Rectal smooth muscle tissue (tissue), 1 donor: Measurements from ENCODE around the gene ZMIZ1.
A peak's percentile ranks its signal among the peaks of the same experiment; 100 is the strongest.

Experiments
- H3K27ac ChIP-seq: one replicate; pipeline ENCODE4 v1.7.0; 2013; ENCODE audit warnings: low read depth, low read length, inconsistent platforms
- H3K27me3 ChIP-seq: one replicate; pipeline ENCODE4 v1.7.0; 2013; ENCODE audit warnings: low read length; ENCODE audit not compliant: control insufficient read depth, insufficient read depth
- H3K36me3 ChIP-seq: one replicate; pipeline ENCODE4 v1.7.0; 2013; ENCODE audit warnings: low read length; ENCODE audit not compliant: control insufficient read depth, insufficient read depth
- H3K4me1 ChIP-seq: one replicate; pipeline ENCODE4 v1.7.0; 2013; ENCODE audit warnings: low read length; ENCODE audit not compliant: control insufficient read depth, insufficient read depth
- H3K4me3 ChIP-seq: one replicate; pipeline ENCODE4 v1.7.0; 2013; ENCODE audit warnings: low read length
- H3K9ac ChIP-seq: one replicate; pipeline ENCODE4 v1.7.0; 2013; ENCODE audit warnings: low read length

Gene ZMIZ1

DNA sequence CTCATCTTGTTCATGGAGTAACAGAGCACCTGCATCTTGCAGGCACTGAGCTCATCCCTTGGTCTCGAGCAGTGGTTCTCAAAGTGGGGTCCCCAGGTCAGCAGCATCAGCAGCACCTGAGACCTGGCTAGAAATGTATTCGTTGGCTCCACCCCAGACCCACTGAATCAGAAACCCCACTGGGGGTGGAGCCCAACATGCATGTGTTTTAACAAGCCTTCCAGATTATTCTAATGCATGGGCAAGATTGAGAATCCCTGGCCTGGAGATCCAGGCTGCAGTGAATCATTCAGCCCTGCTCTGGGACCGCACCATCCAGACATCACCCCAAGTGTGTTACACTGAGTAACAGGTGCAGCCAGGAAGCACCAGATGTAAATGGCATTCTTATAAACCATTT lies 193.4 kb downstream of the ZMIZ1 start:
- Histone ChIP-seq H3K27ac (peak overlapping the region; percentile 84), H3K36me3 (no peaks in the 10 kb centered on the region), H3K4me3 (no peak overlapping the region), H3K27me3 (no peaks in the 10 kb centered on the region), H3K4me1 (peaks cover 37% of the 10 kb centered on the region), H3K9ac (no peak overlapping the region)

DNA sequence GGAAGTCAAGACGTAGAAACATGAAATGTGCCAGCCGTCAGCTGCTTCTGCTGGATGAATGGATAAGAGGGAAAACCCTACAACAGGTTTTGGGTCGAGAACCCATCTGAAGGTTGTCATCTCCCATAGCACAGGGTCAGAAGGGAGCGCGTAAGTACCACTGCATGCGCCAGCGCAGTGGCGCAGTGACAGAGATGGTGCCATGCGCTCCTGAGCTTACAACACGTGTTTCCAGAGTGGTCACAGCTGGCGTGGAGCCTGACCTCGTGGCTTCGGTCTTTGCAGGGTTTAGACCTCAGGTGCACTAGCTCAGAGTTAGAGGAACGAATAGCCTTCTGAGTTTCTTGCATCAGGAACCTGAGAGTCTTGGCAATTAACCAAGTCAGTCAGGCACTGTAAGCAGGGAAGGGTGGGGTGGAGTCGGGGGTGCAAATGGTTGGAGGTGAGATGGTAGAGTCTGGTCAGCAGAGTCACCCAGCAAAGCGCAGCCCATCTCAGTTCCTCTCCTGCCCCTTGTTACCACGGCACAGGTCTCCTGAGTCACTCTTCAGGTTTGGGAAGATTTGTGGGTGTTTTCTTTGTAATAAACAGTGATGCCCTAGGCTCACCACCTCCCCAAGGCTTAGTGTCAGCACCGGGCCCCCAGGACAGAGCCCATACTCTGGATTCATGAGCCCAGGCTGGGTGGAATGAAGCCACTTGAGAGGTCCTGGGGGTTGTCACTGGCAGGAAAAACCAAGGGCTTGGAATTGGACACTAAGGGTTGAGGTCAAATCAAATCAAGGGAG lies 194.4 kb downstream of the ZMIZ1 start:
- Histone ChIP-seq H3K36me3 (no peaks in the 10 kb centered on the region), H3K27me3 (no peaks in the 10 kb centered on the region), H3K4me1 (peaks cover 45% of the 10 kb centered on the region), H3K9ac (no peak overlapping the region), H3K4me3 (no peak overlapping the region), H3K27ac (peak overlapping the region; percentile 28)

DNA sequence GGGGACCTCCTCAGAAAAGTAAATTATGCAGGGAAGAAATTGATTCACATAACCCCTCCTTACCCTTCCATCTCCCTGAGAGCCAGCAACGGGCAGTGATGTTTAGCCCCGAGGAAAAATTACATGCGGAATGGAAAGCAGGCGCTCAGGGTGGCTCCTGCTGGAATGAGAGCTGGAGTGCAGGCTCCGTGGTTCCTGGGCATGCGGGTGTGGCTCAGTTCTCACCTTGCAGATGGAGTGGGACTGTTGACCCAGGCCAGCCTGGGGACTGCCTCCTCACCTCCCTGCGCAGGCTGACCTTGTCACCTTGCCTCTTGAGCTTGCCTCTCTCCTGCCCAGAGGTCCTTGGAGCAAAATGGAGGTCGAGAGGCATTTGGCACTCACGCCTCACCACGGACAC lies 195.2 kb downstream of the ZMIZ1 start:
- Histone ChIP-seq H3K36me3 (no peaks in the 10 kb centered on the region), H3K9ac (no peak overlapping the region), H3K4me3 (no peak overlapping the region), H3K27me3 (no peaks in the 10 kb centered on the region), H3K4me1 (peaks cover 50% of the 10 kb centered on the region), H3K27ac (no peak overlapping the region)

DNA sequence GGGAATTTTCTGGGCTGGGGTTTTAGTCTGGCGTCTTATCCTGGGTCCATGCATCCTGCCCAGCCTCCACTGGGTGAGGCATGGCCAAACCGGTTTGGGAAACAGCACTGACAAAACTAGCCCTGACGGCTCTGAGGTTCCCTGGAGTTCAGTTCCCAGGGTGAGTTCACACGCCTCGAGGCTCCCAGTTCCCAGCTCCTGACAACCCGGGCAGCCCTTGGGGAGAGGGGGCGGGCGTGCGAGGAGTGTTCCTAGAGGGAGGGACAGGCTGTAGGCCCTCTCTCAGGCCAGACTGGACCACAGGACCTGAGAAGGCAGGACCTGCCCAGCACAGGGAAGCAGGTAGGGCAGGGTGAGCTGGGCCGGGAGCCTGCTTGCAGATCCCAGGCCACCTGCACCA lies 196.2 kb downstream of the ZMIZ1 start:
- Histone ChIP-seq H3K27ac (no peak overlapping the region), H3K36me3 (no peaks in the 10 kb centered on the region), H3K27me3 (no peaks in the 10 kb centered on the region), H3K9ac (no peak overlapping the region), H3K4me3 (no peak overlapping the region), H3K4me1 (peaks cover 51% of the 10 kb centered on the region)

DNA sequence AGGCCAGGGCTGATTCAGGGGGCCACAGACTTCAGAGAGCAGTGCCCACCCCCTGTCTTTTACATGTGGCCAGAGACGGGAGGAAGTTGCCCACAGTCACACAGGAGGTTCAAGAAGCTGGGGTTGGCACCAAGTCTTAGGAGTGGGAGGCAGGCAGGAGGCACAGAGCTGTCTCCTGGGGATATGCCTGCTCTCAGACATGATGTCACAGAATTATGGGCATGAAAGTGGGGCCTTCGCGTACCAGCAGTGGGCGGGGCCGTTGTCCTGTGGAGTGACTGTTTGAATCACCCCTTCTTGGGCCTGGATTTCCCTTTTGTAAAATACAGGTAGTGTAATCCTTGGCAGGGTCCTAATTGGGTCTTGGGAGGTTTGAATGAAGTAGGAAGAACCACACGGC lies 197.3 kb downstream of the ZMIZ1 start:
- Histone ChIP-seq H3K27me3 (no peaks in the 10 kb centered on the region), H3K4me1 (peaks cover 47% of the 10 kb centered on the region), H3K27ac (peak overlapping the region; percentile 65), H3K36me3 (no peaks in the 10 kb centered on the region), H3K4me3 (no peak overlapping the region), H3K9ac (no peak overlapping the region)

DNA sequence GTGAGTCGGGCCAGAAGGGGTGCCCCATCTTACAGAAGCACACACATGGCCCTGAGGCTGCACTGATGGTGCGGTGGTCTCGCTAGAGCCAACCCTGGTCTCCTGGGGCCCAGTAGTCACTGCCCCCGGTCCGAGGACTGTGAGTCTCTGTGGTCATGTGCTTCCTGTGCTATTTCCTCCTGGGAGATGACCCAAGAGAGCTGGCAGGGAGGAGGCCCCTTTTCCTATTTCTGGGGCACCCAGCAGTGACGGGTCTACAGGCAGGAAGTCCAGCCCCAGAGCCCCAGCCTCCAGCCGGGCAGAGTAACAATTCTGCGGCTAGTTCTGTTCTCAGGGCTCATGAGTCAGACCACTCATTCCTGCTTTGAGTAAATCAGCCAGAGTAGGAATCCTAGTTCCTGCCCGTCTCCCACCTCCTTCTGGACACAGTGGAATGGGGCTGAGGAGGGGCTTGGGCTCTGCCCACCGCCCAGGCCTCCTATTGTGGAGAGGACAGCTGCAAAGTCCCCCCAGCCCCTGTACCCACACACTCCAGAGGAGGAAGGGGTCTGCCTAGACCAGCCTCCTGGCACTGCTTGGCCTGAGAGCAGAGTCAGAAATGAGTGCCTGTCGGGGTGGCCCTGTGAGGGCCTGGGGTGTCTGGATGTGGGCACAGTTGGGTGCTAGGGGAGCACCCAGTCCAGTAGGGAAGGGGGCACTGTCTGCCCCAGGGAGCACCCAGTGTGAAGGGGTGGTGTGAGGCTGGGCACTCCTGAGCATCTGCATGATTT lies 198.0 kb downstream of the ZMIZ1 start:
- Histone ChIP-seq H3K36me3 (no peaks in the 10 kb centered on the region), H3K27me3 (no peaks in the 10 kb centered on the region), H3K4me3 (no peak overlapping the region), H3K27ac (peak overlapping the region; percentile 65), H3K4me1 (peaks cover 44% of the 10 kb centered on the region), H3K9ac (no peak overlapping the region)

DNA sequence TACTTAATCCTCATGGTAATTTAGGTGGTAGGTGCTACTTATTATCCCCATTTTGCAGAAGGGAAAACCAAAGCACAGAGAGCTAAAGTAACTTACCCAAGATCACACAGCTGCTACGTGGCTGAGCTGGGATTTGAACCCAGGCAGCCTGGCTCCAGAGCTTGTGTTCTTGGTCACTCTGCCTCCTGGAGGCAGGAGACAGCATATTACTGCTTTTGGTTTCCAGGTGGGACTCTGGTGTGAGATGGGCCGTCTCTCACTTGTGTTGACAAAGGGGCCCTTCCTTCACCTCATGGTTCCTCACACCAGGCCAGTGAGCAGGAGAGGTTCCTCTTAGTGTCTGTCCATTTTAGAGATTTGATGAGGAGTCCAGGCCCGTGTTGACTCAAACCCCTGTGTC lies 198.7 kb downstream of the ZMIZ1 start:
- no peak overlapping the region for H3K4me3 ChIP-seq
- no peaks in the 10 kb centered on the region for H3K36me3 ChIP-seq
- H3K4me1 ChIP-seq, result peaks cover 42% of the 10 kb centered on the region
- no peaks in the 10 kb centered on the region for H3K27me3 ChIP-seq
- H3K9ac ChIP-seq, result no peak overlapping the region
- H3K27ac ChIP-seq, result peak overlapping the region; percentile 7

DNA sequence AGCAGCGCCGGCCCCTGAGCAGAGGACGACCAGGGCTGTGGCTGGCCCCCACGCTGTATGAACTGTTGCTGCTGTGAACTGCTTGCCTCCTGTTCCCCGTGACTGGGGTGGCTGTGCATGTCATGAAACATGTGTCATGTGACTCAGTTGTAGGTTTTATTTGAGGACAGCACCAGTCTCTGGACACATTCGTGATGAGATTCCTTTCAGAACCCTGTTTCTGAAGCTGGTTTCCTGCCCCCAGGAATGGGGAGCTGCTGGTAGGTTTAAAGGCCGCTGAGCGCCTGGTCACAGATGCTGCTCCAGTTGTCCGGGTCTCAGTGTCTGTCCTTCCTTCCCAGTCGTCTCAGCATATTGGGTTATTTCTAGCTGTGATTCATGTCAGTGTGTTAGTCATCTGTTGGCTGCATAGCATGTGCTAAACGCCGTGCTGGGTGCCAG lies 199.4 kb downstream of the ZMIZ1 start:
- H3K4me1 ChIP-seq, result peaks cover 49% of the 10 kb centered on the region
- H3K36me3 ChIP-seq, result no peaks in the 10 kb centered on the region
- H3K9ac ChIP-seq, result no peak overlapping the region
- no peak overlapping the region for H3K4me3 ChIP-seq
- no peaks in the 10 kb centered on the region for H3K27me3 ChIP-seq
- H3K27ac ChIP-seq, result no peak overlapping the region

DNA sequence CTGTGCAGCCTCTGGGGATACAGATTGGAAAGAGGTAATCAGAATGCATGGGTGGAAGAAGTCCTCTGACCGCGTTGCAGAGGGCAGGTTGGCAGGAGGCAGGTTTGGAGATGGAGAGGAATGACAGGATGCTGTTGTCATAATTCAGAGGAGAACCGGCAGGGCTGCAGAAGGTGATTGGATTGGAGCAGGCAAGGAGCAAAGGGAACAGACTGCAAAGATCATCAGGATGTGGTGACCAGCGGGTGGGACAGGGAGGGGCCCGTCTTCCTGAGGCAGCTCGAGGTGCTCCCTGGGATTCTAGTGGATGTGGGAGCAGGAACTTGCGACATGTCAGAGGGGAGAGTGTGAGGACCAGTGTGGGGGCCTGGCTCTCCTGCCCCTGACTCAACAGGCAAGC lies 200.0 kb downstream of the ZMIZ1 start:
- no peak overlapping the region for H3K9ac ChIP-seq
- no peaks in the 10 kb centered on the region for H3K36me3 ChIP-seq
- no peak overlapping the region for H3K4me3 ChIP-seq
- H3K27ac ChIP-seq, result no peak overlapping the region
- H3K4me1 ChIP-seq, result peaks cover 54% of the 10 kb centered on the region
- no peaks in the 10 kb centered on the region for H3K27me3 ChIP-seq

DNA sequence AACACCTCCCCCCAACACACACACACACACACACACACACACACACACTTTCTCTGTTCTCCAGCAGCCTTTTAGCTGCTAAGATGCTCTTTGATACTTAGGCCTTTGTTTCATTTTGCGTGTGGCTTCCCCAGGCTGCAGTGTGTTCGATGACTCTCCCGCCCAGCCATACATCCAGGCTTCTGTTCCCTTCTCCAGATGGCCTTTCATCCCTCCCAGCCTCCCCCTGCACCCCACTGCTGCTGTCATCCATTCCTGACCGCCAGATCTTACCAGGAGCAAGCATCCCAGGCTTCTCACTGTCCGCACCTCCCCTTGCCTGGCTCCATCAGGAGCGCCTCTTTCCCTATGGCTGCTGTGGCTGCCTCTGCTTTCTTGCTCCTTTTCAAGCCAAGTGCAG lies 200.7 kb downstream of the ZMIZ1 start:
- H3K9ac ChIP-seq, result no peak overlapping the region
- no peak overlapping the region for H3K4me3 ChIP-seq
- peak overlapping the region; percentile 6 for H3K27ac ChIP-seq
- no peaks in the 10 kb centered on the region for H3K27me3 ChIP-seq
- no peaks in the 10 kb centered on the region for H3K36me3 ChIP-seq
- H3K4me1 ChIP-seq, result peaks cover 61% of the 10 kb centered on the region

DNA sequence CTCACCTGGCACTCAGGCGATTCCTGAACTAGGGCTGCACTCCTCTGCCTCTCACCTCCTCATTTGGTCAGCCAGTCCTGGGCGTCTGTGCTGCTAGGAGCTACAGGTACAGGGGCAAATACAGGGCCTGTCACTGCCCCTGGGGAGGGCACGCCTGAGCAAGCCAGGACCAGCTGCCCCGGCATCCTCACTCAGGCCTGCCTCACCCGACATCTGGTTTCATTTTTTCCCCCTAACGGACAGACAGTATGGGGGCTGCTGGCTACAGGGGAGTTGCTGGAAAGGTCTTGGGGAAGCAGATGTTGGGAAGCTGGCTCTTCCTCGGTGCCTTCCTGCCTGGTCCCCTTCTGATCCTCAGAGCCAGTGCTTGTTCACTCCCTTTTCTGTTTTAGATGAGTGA lies 201.2 kb downstream of the ZMIZ1 start:
- Histone ChIP-seq H3K27me3 (no peaks in the 10 kb centered on the region), H3K36me3 (no peaks in the 10 kb centered on the region), H3K9ac (no peak overlapping the region), H3K27ac (peak overlapping the region; percentile 6), H3K4me1 (peaks cover 63% of the 10 kb centered on the region), H3K4me3 (no peak overlapping the region)

DNA sequence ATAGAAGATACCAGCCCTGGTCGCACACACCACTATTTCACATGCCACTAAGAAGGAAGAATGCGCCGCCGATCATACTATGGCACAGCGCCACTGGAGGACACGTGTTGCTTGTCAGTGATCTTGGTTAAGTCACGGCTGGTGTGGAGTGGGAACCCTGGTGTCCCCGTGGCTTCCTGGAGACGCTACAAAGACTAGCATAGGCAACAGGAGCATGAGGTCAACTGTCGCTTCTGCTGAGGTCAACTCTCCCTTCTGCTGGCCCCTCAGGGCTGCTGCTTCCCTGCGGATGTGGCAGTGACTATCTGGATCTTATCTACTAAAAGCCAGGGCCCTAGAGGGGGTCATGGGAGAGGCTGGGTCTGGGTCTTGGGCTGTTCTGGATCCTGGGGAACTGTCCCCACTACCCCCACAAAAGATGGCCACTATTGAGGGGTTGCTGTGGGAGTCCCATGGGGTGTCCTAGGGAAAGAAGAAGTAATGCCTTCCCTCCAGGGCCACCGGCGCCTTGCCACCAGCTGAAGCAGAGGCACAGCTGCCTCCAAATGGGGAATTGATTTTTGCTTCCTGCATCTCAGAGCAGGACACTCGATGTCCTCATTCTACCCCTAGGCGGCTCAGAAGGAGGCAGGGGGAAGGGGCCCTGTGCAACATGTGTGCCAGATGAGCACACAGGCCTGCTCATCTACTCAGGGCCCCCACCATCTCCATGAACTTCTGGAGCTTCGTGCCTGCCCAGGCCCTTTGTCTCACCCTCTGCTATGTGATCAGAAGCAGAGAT lies 201.9 kb downstream of the ZMIZ1 start:
- Histone ChIP-seq H3K27ac (peak overlapping the region; percentile 50), H3K9ac (no peak overlapping the region), H3K4me3 (no peak overlapping the region), H3K27me3 (no peaks in the 10 kb centered on the region), H3K4me1 (peaks cover 70% of the 10 kb centered on the region), H3K36me3 (no peaks in the 10 kb centered on the region)
